Left lung (tissue), 10 donors: ENCODE measurements around the gene NCOA1. TPM values are rescaled to one million over a fixed set of nuclear protein-coding genes. Genes with fewer than 3 reads are reported as not detected.

Experiments used
- ATAC-seq: fragments of 200-7000 bp; cut with Tn5 transposase; one replicate; pipeline ENCODE4 v1.9.1; 2020; ENCODE audit warnings: moderate library complexity
- DNase-seq, 4 donors: peaks; one replicate each; pipeline ENCODE4 v3.0.0-alpha.2; 2013 to 2020
- H3K27ac ChIP-seq, 2 donors: fragments of 200-600 bp; sonication (generic) in 1 of 2; one replicate each; pipeline versions ENCODE4 v1.5.0 to v1.8.0; 2020 to 2021
- H3K27me3 ChIP-seq, 2 donors: fragments of 200-600 bp; sonication (generic) in 1 of 2; one replicate each; pipeline versions ENCODE4 v1.5.0 to v1.8.0; 2020 to 2021
- H3K36me3 ChIP-seq, 2 donors: fragments of 200-600 bp; sonication (generic) in 1 of 2; one replicate each; pipeline versions ENCODE4 v1.5.0 to v1.8.0; 2020 to 2021
- H3K4me1 ChIP-seq, 2 donors: fragments of 200-600 bp; one replicate each; pipeline ENCODE4 v1.8.0; 2021
- H3K4me3 ChIP-seq, 2 donors: fragments of 200-600 bp; sonication (generic) in 1 of 2; one replicate each; pipeline versions ENCODE4 v1.5.0 to v1.8.0; 2020 to 2021; ENCODE audit warnings: mild to moderate bottlenecking in 1 of 2
- H3K9me3 ChIP-seq, 2 donors: fragments of 200-600 bp; sonication (generic) in 1 of 2; one replicate each; pipeline versions ENCODE4 v1.5.0 to v1.8.0; 2020 to 2021
- intact Hi-C, 2 donors: fragments of 100-400 bp; cut with DNase I; formaldehyde crosslinking; loops; one replicate each; pipeline versions ENCODE4 v1.11.2 to v1.14.2; 2022
- polyA plus RNA-seq, 6 donors: library from polyadenylated mRNA; unstranded; fragments of 120-200 nt; gene quantifications; one replicate each; pipeline ENCODE4 v1.2.1, GENCODE V29; 2013; ENCODE audit not compliant: insufficient read length in 6 of 6
- total RNA-seq, 2 donors: library from RNA; stranded (reverse); fragmentation: NEBNext Ultra II Directional; extraction: Animal tissue kit (Norgen Biotek cat#: 25700); gene quantifications; one replicate each; pipeline ENCODE4 v1.2.1, GENCODE V29; 2021
- TF ChIP-seq, protein P1 (sequence below), 2 donors: fragments of 200-600 bp; sonication (generic) in 1 of 2; IDR thresholded peaks; one replicate each; pipeline versions ENCODE4 v1.5.0 to v1.8.0; 2021; ENCODE audit warnings: antibody characterized with exemption in 2 of 2
- donor health status: DM: no; HTN: yes; CAD: no.
- donor health status: DM: no; HTN: no; CAD: no.

Gene NCOA1
- total and polyA plus RNA-seq, 8 donors: 32.6 to 65.3 (median 59.7) TPM

GRCh38 chr2:24620936-24621335 is 129.9 kb downstream of the NCOA1 start:
- TF ChIP-seq, protein P1, sequence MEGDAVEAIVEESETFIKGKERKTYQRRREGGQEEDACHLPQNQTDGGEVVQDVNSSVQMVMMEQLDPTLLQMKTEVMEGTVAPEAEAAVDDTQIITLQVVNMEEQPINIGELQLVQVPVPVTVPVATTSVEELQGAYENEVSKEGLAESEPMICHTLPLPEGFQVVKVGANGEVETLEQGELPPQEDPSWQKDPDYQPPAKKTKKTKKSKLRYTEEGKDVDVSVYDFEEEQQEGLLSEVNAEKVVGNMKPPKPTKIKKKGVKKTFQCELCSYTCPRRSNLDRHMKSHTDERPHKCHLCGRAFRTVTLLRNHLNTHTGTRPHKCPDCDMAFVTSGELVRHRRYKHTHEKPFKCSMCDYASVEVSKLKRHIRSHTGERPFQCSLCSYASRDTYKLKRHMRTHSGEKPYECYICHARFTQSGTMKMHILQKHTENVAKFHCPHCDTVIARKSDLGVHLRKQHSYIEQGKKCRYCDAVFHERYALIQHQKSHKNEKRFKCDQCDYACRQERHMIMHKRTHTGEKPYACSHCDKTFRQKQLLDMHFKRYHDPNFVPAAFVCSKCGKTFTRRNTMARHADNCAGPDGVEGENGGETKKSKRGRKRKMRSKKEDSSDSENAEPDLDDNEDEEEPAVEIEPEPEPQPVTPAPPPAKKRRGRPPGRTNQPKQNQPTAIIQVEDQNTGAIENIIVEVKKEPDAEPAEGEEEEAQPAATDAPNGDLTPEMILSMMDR (IDR thresholded peaks at IDR 0.05): no peak
- H3K4me1 ChIP-seq: peaks cover 0 to 3% of the 10 kb centered on the region in 2 donors
- peak; percentile 49 for ATAC-seq
- H3K27ac ChIP-seq: no peak overlapping the region
- H3K4me3 ChIP-seq: no peak overlapping the region
- intact Hi-C loops: no loop called here
- no peaks in the 10 kb centered on the region for H3K36me3 ChIP-seq
- no peaks in the 10 kb centered on the region for H3K27me3 ChIP-seq
- DNase-seq: no peak
- H3K9me3 ChIP-seq: no peaks in the 10 kb centered on the region

DNA sequence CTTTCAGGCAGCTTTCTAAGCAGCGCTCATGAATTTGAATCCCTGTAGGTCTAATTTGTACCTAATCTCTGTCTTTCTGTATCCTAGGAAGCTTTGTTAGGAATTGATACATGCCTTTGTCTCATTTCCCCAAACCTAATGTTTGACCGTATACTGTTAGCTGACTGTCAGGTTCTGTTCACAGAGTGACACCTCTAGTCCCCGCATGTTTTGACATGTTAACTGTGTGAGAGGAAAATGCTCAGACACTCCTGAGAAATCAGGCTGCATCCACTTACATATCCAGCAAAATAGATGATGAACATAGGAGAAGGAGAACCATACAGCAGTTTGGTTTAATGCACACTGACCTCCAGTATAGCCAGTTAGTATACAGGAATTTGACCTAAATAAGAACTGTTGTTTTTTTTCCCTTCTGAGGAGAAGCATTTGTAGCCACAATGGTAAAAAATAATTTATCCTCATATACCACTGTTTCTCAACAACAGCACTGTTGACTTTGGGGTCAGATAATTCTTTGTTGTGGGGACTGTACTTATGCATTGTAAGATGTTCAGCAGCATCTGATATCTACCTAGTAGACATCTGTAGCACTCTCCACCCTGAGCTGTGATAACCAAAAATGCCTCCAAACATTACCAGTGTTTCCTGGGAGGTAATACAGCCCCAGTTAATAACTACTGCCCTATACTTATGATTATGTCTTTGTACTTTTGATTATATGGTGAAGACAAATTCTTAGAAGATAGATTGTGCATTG is 130.9 kb downstream of the NCOA1 start:
- Histone ChIP-seq H3K4me1 (peaks cover 0 to 3% of the 10 kb centered on the region in 2 donors), H3K27ac (no peak overlapping the region), H3K36me3 (no peaks in the 10 kb centered on the region), H3K9me3 (no peaks in the 10 kb centered on the region), H3K4me3 (no peak overlapping the region), H3K27me3 (no peaks in the 10 kb centered on the region)
- no peak for DNase-seq
- TF ChIP-seq, protein P1 (IDR thresholded peaks at IDR 0.05): no peak
- ATAC-seq: no peak
- intact Hi-C loops: no loop called here

GRCh38 chr2:24623535-24623934 is 132.5 kb downstream of the NCOA1 start:
- no peak for DNase-seq
- Histone ChIP-seq H3K36me3 (no peaks in the 10 kb centered on the region), H3K9me3 (no peaks in the 10 kb centered on the region), H3K27me3 (no peaks in the 10 kb centered on the region), H3K27ac (no peak overlapping the region), H3K4me1 (peaks cover 0 to 3% of the 10 kb centered on the region in 2 donors), H3K4me3 (no peak overlapping the region)
- ATAC-seq: no peak
- intact Hi-C loops: no loop called here
- TF ChIP-seq, protein P1 (IDR thresholded peaks at IDR 0.05): no peak

DNA sequence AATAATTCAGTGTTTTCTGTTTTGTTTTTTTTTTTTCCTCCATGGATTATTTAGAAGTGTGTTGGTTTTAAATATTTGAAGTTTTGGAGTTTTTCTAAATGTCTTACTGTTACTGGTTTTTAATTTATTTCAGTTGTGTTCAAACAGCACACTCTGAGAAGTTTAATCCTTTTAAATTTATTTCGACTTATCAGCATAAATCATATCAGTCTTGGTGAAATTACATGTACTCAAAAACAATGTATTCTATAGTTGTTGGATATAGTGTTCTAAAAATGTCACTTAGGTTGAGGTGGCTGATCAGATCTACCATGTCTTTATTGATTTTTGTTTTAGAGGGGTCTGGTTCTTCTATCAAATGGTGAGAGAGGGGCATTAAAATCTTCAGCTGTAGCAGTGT is 134.7 kb downstream of the NCOA1 start:
- Histone ChIP-seq H3K36me3 (no peaks in the 10 kb centered on the region), H3K4me1 (peaks cover 0 to 3% of the 10 kb centered on the region in 2 donors), H3K9me3 (no peaks in the 10 kb centered on the region), H3K4me3 (no peak overlapping the region), H3K27ac (no peak overlapping the region), H3K27me3 (no peaks in the 10 kb centered on the region)
- TF ChIP-seq, protein P1 (IDR thresholded peaks at IDR 0.05): no peak
- ATAC-seq: no peak
- intact Hi-C loops: no loop called here
- no peak for DNase-seq

DNA sequence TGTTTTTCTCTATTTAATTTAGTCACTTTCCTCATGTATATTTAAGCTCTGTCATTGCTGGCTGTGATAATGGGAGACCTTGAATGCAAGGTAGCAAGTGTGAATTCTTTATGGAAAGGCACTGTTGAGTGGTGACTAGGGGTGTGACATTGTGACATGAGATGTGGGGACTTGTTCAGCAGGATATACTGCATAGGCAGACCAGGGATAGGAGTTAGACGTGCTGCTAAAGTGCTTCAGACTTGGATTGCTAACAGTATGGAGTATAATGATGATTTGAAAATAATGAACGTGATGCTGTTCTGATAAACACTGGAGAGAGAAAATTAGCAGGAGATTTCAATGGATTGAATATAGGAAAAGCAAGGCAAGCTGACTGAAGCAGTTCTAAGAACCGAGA is 135.1 kb downstream of the NCOA1 start:
- TF ChIP-seq, protein P1 (IDR thresholded peaks at IDR 0.05): no peak
- peaks cover 0 to 3% of the 10 kb centered on the region in 2 donors for H3K4me1 ChIP-seq
- H3K9me3 ChIP-seq: no peaks in the 10 kb centered on the region
- ATAC-seq (peak; percentile 76), DNase-seq (peak in 2 of 4 donors; percentile 42 to 62)
- no peak overlapping the region for H3K27ac ChIP-seq
- H3K4me3 ChIP-seq: no peak overlapping the region
- no peaks in the 10 kb centered on the region for H3K36me3 ChIP-seq
- intact Hi-C loops: no loop called here
- H3K27me3 ChIP-seq: no peaks in the 10 kb centered on the region
